GM23248 (cell line): ENCODE results near the gene HOGA1. TPM values are rescaled to one million over a fixed set of nuclear protein-coding genes. Genes with fewer than 3 reads are reported as not detected.

Source experiments
- DNase-seq: peaks from one replicate; pipeline ENCODE4 v3.0.0-alpha.2; 2015
- H2AFZ ChIP-seq: fragments of 200-600 bp; sonication (generic); 2 replicates; pipeline ENCODE4 v1.6.1; 2016; ENCODE audit warnings: antibody characterized with exemption
- H3F3A ChIP-seq: fragments of 200-600 bp; sonication (generic); 2 replicates; pipeline ENCODE4 v1.6.1; 2016; ENCODE audit warnings: mild to moderate bottlenecking, antibody characterized with exemption, mixed run types; ENCODE audit not compliant: insufficient read depth
- H3K27ac ChIP-seq: fragments of 200-600 bp; sonication (generic); 2 replicates; pipeline ENCODE4 v1.5.1; 2016; ENCODE audit warnings: mild to moderate bottlenecking
- H3K27me3 ChIP-seq: fragments of 200-600 bp; sonication (generic); replicated peaks from 2 replicates; pipeline ENCODE4 v1.6.1; 2016; ENCODE audit warnings: mild to moderate bottlenecking; ENCODE audit not compliant: insufficient read depth
- H3K36me3 ChIP-seq: fragments of 200-600 bp; sonication (generic); 2 replicates; pipeline ENCODE4 v1.6.1; 2016; ENCODE audit warnings: low read depth, mild to moderate bottlenecking
- H3K4me1 ChIP-seq: fragments of 200-600 bp; sonication (generic); 2 replicates; pipeline ENCODE4 v1.6.1; 2016; ENCODE audit warnings: mild to moderate bottlenecking; ENCODE audit not compliant: insufficient read depth
- H3K4me2 ChIP-seq: fragments of 200-600 bp; sonication (generic); one replicate; pipeline ENCODE4 v1.6.1; 2016; ENCODE audit warnings: mild to moderate bottlenecking; ENCODE audit not compliant: unreplicated experiment
- H3K4me3 ChIP-seq: fragments of 200-600 bp; sonication (generic); 2 replicates; pipeline ENCODE4 v1.5.1; 2016; ENCODE audit warnings: mild to moderate bottlenecking
- H3K79me2 ChIP-seq: fragments of 200-600 bp; sonication (generic); 2 replicates; pipeline ENCODE4 v1.6.1; 2016; ENCODE audit warnings: mild to moderate bottlenecking; ENCODE audit not compliant: insufficient read depth
- H3K9ac ChIP-seq: fragments of 200-600 bp; sonication (generic); 2 replicates; pipeline ENCODE4 v1.6.1; 2016; ENCODE audit warnings: mild to moderate bottlenecking
- H3K9me2 ChIP-seq: fragments of 200-600 bp; sonication (generic); 2 replicates; pipeline ENCODE4 v1.6.1; 2016; ENCODE audit warnings: mixed run types, mild to moderate bottlenecking, moderate library complexity; ENCODE audit not compliant: insufficient read depth
- H3K9me3 ChIP-seq: fragments of 200-600 bp; sonication (generic); one replicate; pipeline ENCODE4 v1.6.1; 2017; ENCODE audit warnings: low read depth
- H4K20me1 ChIP-seq: fragments of 200-600 bp; sonication (generic); 2 replicates; pipeline ENCODE4 v1.6.0; 2016; ENCODE audit not compliant: insufficient read depth
- EZH2 ChIP-seq: fragments of 200-600 bp; sonication (generic); IDR thresholded peaks from 2 replicates; pipeline ENCODE4 v1.6.1; 2018; ENCODE audit warnings: antibody characterized with exemption, mild to moderate bottlenecking; ENCODE audit not compliant: insufficient read depth, poor library complexity, severe bottlenecking
- EZH2phosphoT487 ChIP-seq: fragments of 200-600 bp; sonication (generic); IDR thresholded peaks from 2 replicates; pipeline ENCODE4 v1.6.1; 2018; ENCODE audit warnings: antibody characterized with exemption, moderate library complexity, mild to moderate bottlenecking, low read depth; ENCODE audit not compliant: insufficient read depth
- WGBS, 2 experiments: methylation state at CpG; one replicate each; pipeline ENCODE4 v1.1.6; 2015 to 2017; ENCODE audit warnings: low lambda C conversion rate in 2 of 2, low coverage in 1 of 2; ENCODE audit errors: missing lambda C conversion rate in 2 of 2; 5-methylcytosine and 5-hydroxymethylcytosine counted together
- in situ Hi-C: fragments of 300-500 bp; cut with MboI; formaldehyde crosslinking; loops from 2 replicates; pipeline ENCODE4 v1.15.0; 2020
- polyA plus RNA-seq: library from polyadenylated mRNA; unstranded; fragments of >200 nt; fragmentation: Nextera tagmentation; extraction: Ambion mirVana; gene quantifications from 2 replicates; pipeline ENCODE4 v1.2.1, GENCODE V29; 2016
- total RNA-seq: library from RNA; depleted of rRNA; stranded (reverse); fragments of >200 nt; shearing (Covaris generic); gene quantifications from 2 replicates; pipeline ENCODE4 v1.2.3, GENCODE V29; 2014

HOGA1 gene
- total and polyA plus RNA-seq, 2 experiments from 2014 or later: 0.13 to 0.22 TPM

GRCh38 chr10:97600616-97601015 is 16.4 kb downstream of the HOGA1 start:
- Histone ChIP-seq H4K20me1 (no peaks in the 10 kb centered on the region), H3K27me3 (no peaks in the 10 kb centered on the region), H3K79me2 (no peaks in the 10 kb centered on the region), H3K9me2 (no peaks in the 10 kb centered on the region), H2AFZ (no peak overlapping the region), H3K27ac (no peak overlapping the region), H3K4me2 (no peak overlapping the region), H3F3A (peaks cover 27% of the 10 kb centered on the region), H3K4me1 (peaks cover 23% of the 10 kb centered on the region), H3K9ac (no peak overlapping the region), H3K4me3 (no peak overlapping the region), H3K9me3 (no peaks in the 10 kb centered on the region), H3K36me3 (no peaks in the 10 kb centered on the region)
- 86 to 87% methylated on average over 1 of the region's 1 CpG for WGBS, 2 experiments
- in situ Hi-C loops: no loop called here
- DNase-seq: no peak
- TF ChIP-seq EZH2: no peak
- no peak for TF ChIP-seq EZH2phosphoT487

DNA sequence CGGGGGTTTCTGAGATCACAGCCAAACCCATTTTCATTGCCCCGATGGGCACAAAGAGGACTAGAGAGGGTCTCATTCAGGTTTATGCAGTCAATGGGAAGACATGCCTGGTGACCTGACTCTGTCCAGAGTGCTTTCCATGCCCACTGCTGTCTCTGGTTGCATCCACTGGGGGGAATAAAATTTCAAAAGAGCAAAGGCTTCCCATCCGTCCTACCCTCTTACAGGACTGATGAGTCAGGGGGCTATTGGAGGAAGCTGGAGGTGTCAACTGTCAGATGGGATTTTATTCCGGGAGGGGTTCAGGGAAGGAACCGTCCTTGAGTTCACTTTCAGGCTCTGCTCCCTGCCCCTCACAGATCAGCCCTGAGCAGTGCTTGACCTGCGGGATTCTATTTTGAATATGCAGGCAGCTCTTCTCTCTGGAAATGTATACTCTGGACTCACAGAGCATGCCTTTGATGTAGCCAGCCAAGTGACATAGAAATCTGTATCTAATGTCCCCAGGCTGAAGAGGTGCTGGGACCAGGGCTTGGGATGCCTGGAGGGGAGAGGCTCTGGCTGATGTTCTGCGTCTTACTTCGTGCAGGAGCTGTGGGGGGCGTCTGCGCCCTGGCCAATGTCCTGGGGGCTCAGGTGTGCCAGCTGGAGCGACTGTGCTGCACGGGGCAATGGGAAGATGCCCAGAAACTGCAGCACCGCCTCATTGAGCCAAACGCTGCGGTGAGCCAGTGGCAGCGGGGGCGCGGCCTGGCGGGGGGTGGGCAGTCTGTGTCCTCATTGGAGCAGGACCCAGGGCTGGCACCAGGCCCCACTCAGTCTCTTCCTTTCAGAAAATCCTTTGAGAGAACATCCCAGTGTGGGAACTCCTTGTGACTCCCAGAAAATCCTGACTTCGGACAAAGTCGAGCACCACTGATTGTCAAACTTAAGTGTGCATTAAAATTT is 17.4 kb downstream of the HOGA1 start:
- in situ Hi-C loops: no loop called here
- no peak overlapping the region for H3K4me3 ChIP-seq
- no peaks in the 10 kb centered on the region for H4K20me1 ChIP-seq
- peaks cover 17% of the 10 kb centered on the region for H3F3A ChIP-seq
- no peak overlapping the region for H3K4me2 ChIP-seq
- TF ChIP-seq EZH2phosphoT487 (no peak), EZH2 (no peak)
- no peaks in the 10 kb centered on the region for H3K9me2 ChIP-seq
- no peaks in the 10 kb centered on the region for H3K9me3 ChIP-seq
- 65 to 69% methylated on average over 21 of the region's 21 CpGs for WGBS, 2 experiments
- peaks cover 15% of the 10 kb centered on the region for H3K4me1 ChIP-seq
- no peaks in the 10 kb centered on the region for H3K79me2 ChIP-seq
- no peak overlapping the region for H2AFZ ChIP-seq
- H3K36me3 ChIP-seq: no peaks in the 10 kb centered on the region
- H3K27ac ChIP-seq: no peak overlapping the region
- no peaks in the 10 kb centered on the region for H3K27me3 ChIP-seq
- no peak overlapping the region for H3K9ac ChIP-seq
- DNase-seq: no peak

DNA sequence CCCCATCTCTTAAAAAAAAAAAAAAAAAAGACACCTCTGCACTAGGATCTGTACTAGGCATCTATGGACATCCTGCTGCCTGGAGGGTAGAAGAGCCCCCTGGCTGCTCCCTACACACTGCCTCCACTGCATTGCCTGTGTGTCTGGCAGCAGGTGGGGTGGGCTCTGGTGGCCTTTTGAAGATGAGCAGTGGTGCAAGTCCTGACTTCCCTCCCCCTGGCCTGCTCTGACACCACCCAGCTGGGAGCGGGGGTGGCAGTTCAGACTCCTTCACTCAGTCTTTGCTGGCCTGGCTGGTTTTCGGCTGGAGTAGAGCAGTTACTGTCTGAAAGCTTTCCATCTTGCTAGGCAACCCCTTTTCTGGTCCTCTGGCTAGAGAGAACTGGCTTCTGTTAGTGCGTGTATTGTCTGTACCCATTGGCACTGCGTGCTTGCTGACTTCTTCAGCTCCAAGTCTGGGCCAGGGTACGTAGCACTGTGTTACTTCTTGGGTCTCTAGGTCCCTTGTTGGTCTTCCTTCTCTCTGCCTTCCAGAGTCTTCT is 23.0 kb downstream of the HOGA1 start:
- H3K4me2 ChIP-seq: no peak overlapping the region
- in situ Hi-C loops: no loop called here
- H3K4me3 ChIP-seq: no peak overlapping the region
- no peak for DNase-seq
- no peaks in the 10 kb centered on the region for H4K20me1 ChIP-seq
- no peaks in the 10 kb centered on the region for H3K9me2 ChIP-seq
- H3K27ac ChIP-seq: no peak overlapping the region
- 95 to 97% methylated on average over 5 of the region's 5 CpGs for WGBS, 2 experiments
- no peak overlapping the region for H3K9ac ChIP-seq
- no peak for TF ChIP-seq EZH2
- no peak for TF ChIP-seq EZH2phosphoT487
- H3K36me3 ChIP-seq: no peaks in the 10 kb centered on the region
- H3K27me3 ChIP-seq: no peaks in the 10 kb centered on the region
- no peaks in the 10 kb centered on the region for H3K79me2 ChIP-seq
- H3F3A ChIP-seq: no peaks in the 10 kb centered on the region
- no peak overlapping the region for H2AFZ ChIP-seq
- no peaks in the 10 kb centered on the region for H3K9me3 ChIP-seq
- no peaks in the 10 kb centered on the region for H3K4me1 ChIP-seq

- Histone ChIP-seq H3K9ac (no peak overlapping the region), H4K20me1 (no peaks in the 10 kb centered on the region), H3K9me2 (no peaks in the 10 kb centered on the region), H3K4me2 (no peak overlapping the region), H3K27me3 (no peaks in the 10 kb centered on the region), H3K9me3 (no peaks in the 10 kb centered on the region), H3K4me3 (no peak overlapping the region), H2AFZ (no peak overlapping the region), H3K27ac (no peak overlapping the region), H3K79me2 (no peaks in the 10 kb centered on the region), H3K4me1 (no peaks in the 10 kb centered on the region), H3F3A (no peaks in the 10 kb centered on the region), H3K36me3 (no peaks in the 10 kb centered on the region)
- in situ Hi-C loops: no loop called here
- 88 to 93% methylated on average over 13 of the region's 13 CpGs for WGBS, 2 experiments
- TF ChIP-seq EZH2phosphoT487 (no peak), EZH2 (no peak)
- no peak for DNase-seq
These were observed 24.9 kb downstream of the HOGA1 start for GRCh38 chr10:97608991-97609561.
